Measurements from ENCODE around the gene TCAP.

DNA sequence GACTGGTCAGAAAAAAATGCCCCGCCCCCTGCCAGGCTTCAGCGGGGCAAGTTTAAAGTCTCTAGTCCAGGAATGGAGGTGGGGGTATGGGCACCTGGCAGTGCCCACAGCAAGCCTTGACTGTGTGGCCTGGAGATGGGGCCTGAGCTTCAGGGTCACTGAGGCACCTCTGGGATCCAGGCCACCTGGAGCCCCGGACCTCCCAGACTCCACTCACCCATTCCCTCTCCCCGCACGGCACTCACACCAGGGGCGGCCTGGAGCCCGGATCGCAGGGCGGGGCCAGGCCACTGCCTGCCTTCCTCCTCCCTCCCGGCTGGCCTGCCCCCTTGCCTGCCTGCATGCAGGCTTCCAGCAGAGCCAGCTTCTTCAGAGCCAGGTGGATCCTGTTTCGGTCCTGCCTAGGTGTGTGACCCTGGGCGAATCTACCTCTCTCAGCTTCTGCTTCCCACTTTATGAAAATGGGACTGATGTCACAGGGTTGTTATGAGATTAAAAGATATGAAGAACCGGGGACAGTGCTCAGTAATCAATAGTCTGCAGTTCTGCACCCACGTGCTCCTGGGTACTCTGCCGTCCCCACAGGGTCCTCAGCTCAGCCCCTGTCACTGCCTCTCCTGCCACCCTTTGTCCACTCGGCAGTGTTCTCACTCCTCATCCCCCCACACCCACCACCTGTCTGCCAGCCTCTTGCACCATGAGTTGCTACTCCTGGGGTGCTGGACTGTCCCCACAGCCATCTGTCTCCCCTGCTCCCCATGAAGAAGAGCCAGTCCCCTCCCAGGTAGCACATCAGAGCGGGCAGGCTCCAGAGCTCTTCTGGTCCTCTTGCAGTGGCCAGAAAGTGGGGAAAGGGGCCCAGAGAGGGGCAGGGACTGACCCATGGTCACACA, 1.2 kb upstream of the TCAP start:
- TF ChIP-seq, protein P1, sequence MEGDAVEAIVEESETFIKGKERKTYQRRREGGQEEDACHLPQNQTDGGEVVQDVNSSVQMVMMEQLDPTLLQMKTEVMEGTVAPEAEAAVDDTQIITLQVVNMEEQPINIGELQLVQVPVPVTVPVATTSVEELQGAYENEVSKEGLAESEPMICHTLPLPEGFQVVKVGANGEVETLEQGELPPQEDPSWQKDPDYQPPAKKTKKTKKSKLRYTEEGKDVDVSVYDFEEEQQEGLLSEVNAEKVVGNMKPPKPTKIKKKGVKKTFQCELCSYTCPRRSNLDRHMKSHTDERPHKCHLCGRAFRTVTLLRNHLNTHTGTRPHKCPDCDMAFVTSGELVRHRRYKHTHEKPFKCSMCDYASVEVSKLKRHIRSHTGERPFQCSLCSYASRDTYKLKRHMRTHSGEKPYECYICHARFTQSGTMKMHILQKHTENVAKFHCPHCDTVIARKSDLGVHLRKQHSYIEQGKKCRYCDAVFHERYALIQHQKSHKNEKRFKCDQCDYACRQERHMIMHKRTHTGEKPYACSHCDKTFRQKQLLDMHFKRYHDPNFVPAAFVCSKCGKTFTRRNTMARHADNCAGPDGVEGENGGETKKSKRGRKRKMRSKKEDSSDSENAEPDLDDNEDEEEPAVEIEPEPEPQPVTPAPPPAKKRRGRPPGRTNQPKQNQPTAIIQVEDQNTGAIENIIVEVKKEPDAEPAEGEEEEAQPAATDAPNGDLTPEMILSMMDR (IDR thresholded peaks at IDR 0.05; ENCODE audit: low read depth, low read length, poor library complexity, severe bottlenecking): no peak
- TF ChIP-seq EZH2phosphoT487 (IDR thresholded peaks at IDR 0.05; ENCODE audit: borderline replicate concordance, low read length): no peak

All from DOHH2 (cell line).